HCT116 (cell line): Measurements from ENCODE around the gene CBLC. TPM values are rescaled to one million over a fixed set of nuclear protein-coding genes. Genes with fewer than 3 reads are reported as not detected.

Source experiments
- ATAC-seq: fragments of 200-7000 bp; cut with Tn5 transposase; 2 replicates; pipeline ENCODE4 v1.9.1; 2020; ENCODE audit warnings: mild to moderate bottlenecking, moderate library complexity
- BruUV-seq: library from RNA; stranded (reverse); fragments of 400-500 nt; replicated peaks from 2 replicates; lab custom pipeline; 2021; lab: Mats Ljungman, UMichigan
- CTCF ChIA-PET: fragments of 300-600 bp; sonication (Branson Sonifier 250); formaldehyde crosslinking; loops from one replicate; lab custom pipeline; 2021; ENCODE audit warnings: antibody characterized with exemption; lab: Charles Lee
- POLR2A ChIA-PET: fragments of 300-600, 350-600 bp; sonication (Branson Sonifier 250); formaldehyde crosslinking; loops from one replicate; lab custom pipeline; 2021; ENCODE audit warnings: antibody characterized with exemption; lab: Charles Lee
- RAD21 ChIA-PET, 2 experiments: fragments of 300-600 bp; sonication (Branson Sonifier 250); formaldehyde crosslinking; loops; one replicate each; lab custom pipeline; 2023; ENCODE audit warnings: low total read pairs in 2 of 2; ENCODE audit not compliant: uncharacterized antibody in 2 of 2, unreplicated experiment in 2 of 2, low non-redundant PET in 1 of 2; lab: Charles Lee
- DNase-seq: peaks from one replicate; pipeline ENCODE4 v3.0.0-alpha.2; 2010; ENCODE audit warnings: low read depth, low spot score
- H2AFZ ChIP-seq: fragments of 200-600 bp; shearing (Covaris generic), sonication (generic); 2 replicates; pipeline ENCODE4 v1.6.1; 2017; ENCODE audit warnings: low read depth, mixed run types, mixed read lengths, antibody characterized with exemption, low read length; ENCODE audit not compliant: poor library complexity, severe bottlenecking
- H3K27ac ChIP-seq: 2 replicates; pipeline ENCODE4 v1.5.1; 2012; ENCODE audit warnings: low read depth, low read length
- H3K27me3 ChIP-seq: fragments of 200-600 bp; sonication (generic); 2 replicates; pipeline ENCODE4 v1.6.1; 2016; ENCODE audit warnings: mixed run types, low read length, mixed read lengths; ENCODE audit not compliant: insufficient read depth
- H3K36me3 ChIP-seq, 2 experiments: fragments of 200-500 bp in 1 of 2; fragments of 200-600 bp in 1 of 2; sonication (Bioruptor generic) in 1 of 2; sonication (generic) in 1 of 2; 2 replicates each; pipeline versions ENCODE4 v1.5.1 to v1.6.1; 2014 to 2016; ENCODE audit warnings: low read length in 2 of 2, inconsistent platforms in 1 of 2, mixed read lengths in 1 of 2, mixed run types in 1 of 2; ENCODE audit not compliant: insufficient read depth in 2 of 2, control insufficient read depth in 1 of 2
- H3K4me1 ChIP-seq, 2 experiments: fragments of 200-600 bp in 1 of 2; sonication (generic) in 1 of 2; 2 replicates each; pipeline versions ENCODE4 v1.5.1 to v1.6.1; 2012 to 2017; ENCODE audit warnings: low read length in 2 of 2, inconsistent platforms in 1 of 2, mild to moderate bottlenecking in 1 of 2, mixed read lengths in 1 of 2, mixed run types in 1 of 2, moderate library complexity in 1 of 2; ENCODE audit not compliant: insufficient read depth in 2 of 2, control insufficient read depth in 1 of 2
- H3K4me2 ChIP-seq: fragments of 200-600 bp; sonication (generic); 2 replicates; pipeline ENCODE4 v1.6.1; 2017; ENCODE audit warnings: mixed run types, low read length, mixed read lengths
- H3K4me3 ChIP-seq, 2 experiments: fragments of 200-600 bp in 1 of 2; sonication (generic) in 1 of 2; replicated peaks in 1 of 2; 2 replicates each; pipeline ENCODE4 v1.5.1; 2011 to 2016; ENCODE audit warnings: low read length in 2 of 2, control low read depth in 1 of 2, low read depth in 1 of 2, mild to moderate bottlenecking in 1 of 2, mixed read lengths in 1 of 2, mixed run types in 1 of 2
- H3K79me2 ChIP-seq: fragments of 200-600 bp; sonication (generic); 2 replicates; pipeline ENCODE4 v1.6.1; 2017; ENCODE audit warnings: mild to moderate bottlenecking, mixed run types, low read length, moderate library complexity, mixed read lengths; ENCODE audit not compliant: insufficient read depth
- H3K9ac ChIP-seq: fragments of 200-600 bp; sonication (generic); 2 replicates; pipeline ENCODE4 v1.6.1; 2016; ENCODE audit warnings: low read length, mixed read lengths
- H3K9me2 ChIP-seq: fragments of 200-600 bp; sonication (generic), shearing (Covaris generic); 2 replicates; pipeline ENCODE4 v1.6.1; 2017; ENCODE audit warnings: mixed run types, mild to moderate bottlenecking, moderate library complexity; ENCODE audit not compliant: insufficient read depth
- H3K9me3 ChIP-seq, 2 experiments: fragments of 200-500 bp in 1 of 2; fragments of 200-600 bp in 1 of 2; sonication (Bioruptor generic) in 1 of 2; sonication (generic) in 1 of 2; 2 replicates each; pipeline ENCODE4 v1.6.1; 2014 to 2017; ENCODE audit warnings: low read length in 2 of 2, mixed read lengths in 2 of 2, inconsistent platforms in 1 of 2, low read depth in 1 of 2, mild to moderate bottlenecking in 1 of 2, mixed run types in 1 of 2, moderate library complexity in 1 of 2; ENCODE audit not compliant: control insufficient read depth in 1 of 2, insufficient read depth in 1 of 2
- H4K20me1 ChIP-seq: fragments of 200-600 bp; sonication (generic), shearing (Covaris generic); 2 replicates; pipeline ENCODE4 v1.6.1; 2017; ENCODE audit warnings: mixed run types, mild to moderate bottlenecking, moderate library complexity; ENCODE audit not compliant: insufficient read depth
- CBX3 ChIP-seq: IDR thresholded peaks from 2 replicates; pipeline ENCODE4 v1.6.1; 2012; ENCODE audit warnings: low read depth
- EGR1 ChIP-seq: IDR thresholded peaks from 2 replicates; pipeline ENCODE4 v1.6.1; 2012; ENCODE audit warnings: low read depth
- EZH2 ChIP-seq: fragments of 200-600 bp; sonication (generic); IDR thresholded peaks from 2 replicates; pipeline ENCODE4 v1.6.1; 2017; ENCODE audit warnings: antibody characterized with exemption, mixed run types
- EZH2phosphoT487 ChIP-seq: fragments of 200-600 bp; IDR thresholded peaks from 2 replicates; pipeline ENCODE4 v1.6.1; 2018; ENCODE audit warnings: antibody characterized with exemption, borderline replicate concordance
- FOSL1 ChIP-seq: IDR thresholded peaks from 2 replicates; pipeline ENCODE4 v1.6.1; 2012; ENCODE audit warnings: low read depth
- JUND ChIP-seq: IDR thresholded peaks from 2 replicates; pipeline ENCODE4 v1.6.1; 2012
- POLR2A ChIP-seq: IDR thresholded peaks from 2 replicates; pipeline ENCODE4 v1.7.0; 2011; ENCODE audit warnings: borderline replicate concordance; ENCODE audit not compliant: insufficient read depth, insufficient read length; ENCODE audit errors: extremely low read depth
- RAD21 ChIP-seq: IDR thresholded peaks from 2 replicates; pipeline ENCODE4 v1.6.1; 2012; ENCODE audit warnings: low read depth, mild to moderate bottlenecking
- SIN3A ChIP-seq: IDR thresholded peaks from 2 replicates; pipeline ENCODE4 v1.6.1; 2012; ENCODE audit warnings: low read depth
- SP1 ChIP-seq: IDR thresholded peaks from 2 replicates; pipeline ENCODE4 v1.6.1; 2012; ENCODE audit warnings: low read depth
- SRF ChIP-seq: IDR thresholded peaks from 2 replicates; pipeline ENCODE4 v1.6.1; 2012; ENCODE audit warnings: low read depth
- YY1 ChIP-seq: IDR thresholded peaks from 2 replicates; pipeline ENCODE4 v1.6.1; 2011; ENCODE audit warnings: low read length, low read depth, moderate library complexity, mild to moderate bottlenecking; ENCODE audit not compliant: insufficient replicate concordance; ENCODE audit errors: extremely low read depth
- ZFX ChIP-seq: fragments of 450-650 bp; IDR thresholded peaks from 2 replicates; pipeline ENCODE4 v1.6.1; 2017
- intact Hi-C: fragments of 100-400 bp; cut with micrococcal nuclease; formaldehyde crosslinking; loops from 2 replicates; pipeline ENCODE4 v1.10.0; 2022
- total RNA-seq: library from RNA; stranded (reverse); gene quantifications from one replicate; pipeline ENCODE4 v1.2.1, GENCODE V29; 2021; ENCODE audit not compliant: unreplicated experiment
- TF ChIP-seq, protein P1 (sequence below): IDR thresholded peaks from 2 replicates; pipeline ENCODE4 v1.6.1; 2012; ENCODE audit warnings: low read depth
- TF ChIP-seq, protein P2 (sequence below): IDR thresholded peaks from 2 replicates; pipeline ENCODE4 v1.6.1; 2011; ENCODE audit warnings: mild to moderate bottlenecking, low read length, moderate library complexity; ENCODE audit not compliant: insufficient replicate concordance; ENCODE audit errors: extremely low read depth
- TF ChIP-seq, protein P3 (sequence below): IDR thresholded peaks from 2 replicates; pipeline ENCODE4 v1.6.1; 2012

CBLC gene
- total RNA-seq, 1 experiment from 2014 or later, result 54.3 TPM

DNA sequence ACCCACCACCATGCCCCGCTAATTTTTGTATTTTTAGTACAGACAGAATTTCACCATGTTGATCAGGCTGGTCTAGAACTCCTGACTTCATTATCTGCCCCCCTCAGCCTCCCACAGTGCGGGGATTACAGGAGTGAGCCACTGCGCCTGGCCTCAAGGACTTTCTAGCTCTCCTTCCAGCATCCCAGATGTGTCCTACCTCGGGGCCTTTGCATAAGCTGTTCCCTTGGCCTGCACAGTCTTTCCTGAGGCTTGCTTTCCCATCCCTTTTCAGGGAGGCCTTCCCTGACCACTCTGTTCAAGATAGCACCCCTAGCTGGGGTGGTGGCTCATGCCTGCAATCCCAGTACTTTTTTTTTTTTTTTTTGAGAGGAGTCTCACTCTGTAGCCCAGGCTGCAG is 16.9 kb downstream of the CBLC start:
- no peak overlapping the region for H3K9ac ChIP-seq
- H3K4me3 ChIP-seq, result no peak overlapping the region
- H3K9me2 ChIP-seq, result no peaks in the 10 kb centered on the region
- H3K27me3 ChIP-seq, result no peaks in the 10 kb centered on the region
- ChIA-PET POLR2A (no interaction called here), RAD21 (no interaction called here), CTCF (no interaction called here)
- H4K20me1 ChIP-seq, result no peaks in the 10 kb centered on the region
- H3K27ac ChIP-seq, result no peak overlapping the region
- no peaks in the 10 kb centered on the region for H3K9me3 ChIP-seq
- peaks cover 23 to 41% of the 10 kb centered on the region in 2 experiments; a peak in 3 of 4 replicates for H3K36me3 ChIP-seq
- intact Hi-C loops, result no loop called here
- no peak for ATAC-seq
- no TSS peak for BruUV-seq
- no peaks in the 10 kb centered on the region for H3K79me2 ChIP-seq
- DNase-seq, result no peak
- no peak overlapping the region for H2AFZ ChIP-seq
- H3K4me1 ChIP-seq, result no peaks in the 10 kb centered on the region
- no peak overlapping the region for H3K4me2 ChIP-seq
- TF ChIP-seq EGR1 (no peak), JUND (no peak), RAD21 (no peak), CBX3 (no peak), YY1 (no peak), SIN3A (no peak), FOSL1 (no peak), EZH2 (no peak), SP1 (no peak), EZH2phosphoT487 (no peak), SRF (no peak), POLR2A (no peak), ZFX (no peak)
- TF ChIP-seq, protein P1, sequence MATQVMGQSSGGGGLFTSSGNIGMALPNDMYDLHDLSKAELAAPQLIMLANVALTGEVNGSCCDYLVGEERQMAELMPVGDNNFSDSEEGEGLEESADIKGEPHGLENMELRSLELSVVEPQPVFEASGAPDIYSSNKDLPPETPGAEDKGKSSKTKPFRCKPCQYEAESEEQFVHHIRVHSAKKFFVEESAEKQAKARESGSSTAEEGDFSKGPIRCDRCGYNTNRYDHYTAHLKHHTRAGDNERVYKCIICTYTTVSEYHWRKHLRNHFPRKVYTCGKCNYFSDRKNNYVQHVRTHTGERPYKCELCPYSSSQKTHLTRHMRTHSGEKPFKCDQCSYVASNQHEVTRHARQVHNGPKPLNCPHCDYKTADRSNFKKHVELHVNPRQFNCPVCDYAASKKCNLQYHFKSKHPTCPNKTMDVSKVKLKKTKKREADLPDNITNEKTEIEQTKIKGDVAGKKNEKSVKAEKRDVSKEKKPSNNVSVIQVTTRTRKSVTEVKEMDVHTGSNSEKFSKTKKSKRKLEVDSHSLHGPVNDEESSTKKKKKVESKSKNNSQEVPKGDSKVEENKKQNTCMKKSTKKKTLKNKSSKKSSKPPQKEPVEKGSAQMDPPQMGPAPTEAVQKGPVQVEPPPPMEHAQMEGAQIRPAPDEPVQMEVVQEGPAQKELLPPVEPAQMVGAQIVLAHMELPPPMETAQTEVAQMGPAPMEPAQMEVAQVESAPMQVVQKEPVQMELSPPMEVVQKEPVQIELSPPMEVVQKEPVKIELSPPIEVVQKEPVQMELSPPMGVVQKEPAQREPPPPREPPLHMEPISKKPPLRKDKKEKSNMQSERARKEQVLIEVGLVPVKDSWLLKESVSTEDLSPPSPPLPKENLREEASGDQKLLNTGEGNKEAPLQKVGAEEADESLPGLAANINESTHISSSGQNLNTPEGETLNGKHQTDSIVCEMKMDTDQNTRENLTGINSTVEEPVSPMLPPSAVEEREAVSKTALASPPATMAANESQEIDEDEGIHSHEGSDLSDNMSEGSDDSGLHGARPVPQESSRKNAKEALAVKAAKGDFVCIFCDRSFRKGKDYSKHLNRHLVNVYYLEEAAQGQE, result no peak
- TF ChIP-seq, protein P2, sequence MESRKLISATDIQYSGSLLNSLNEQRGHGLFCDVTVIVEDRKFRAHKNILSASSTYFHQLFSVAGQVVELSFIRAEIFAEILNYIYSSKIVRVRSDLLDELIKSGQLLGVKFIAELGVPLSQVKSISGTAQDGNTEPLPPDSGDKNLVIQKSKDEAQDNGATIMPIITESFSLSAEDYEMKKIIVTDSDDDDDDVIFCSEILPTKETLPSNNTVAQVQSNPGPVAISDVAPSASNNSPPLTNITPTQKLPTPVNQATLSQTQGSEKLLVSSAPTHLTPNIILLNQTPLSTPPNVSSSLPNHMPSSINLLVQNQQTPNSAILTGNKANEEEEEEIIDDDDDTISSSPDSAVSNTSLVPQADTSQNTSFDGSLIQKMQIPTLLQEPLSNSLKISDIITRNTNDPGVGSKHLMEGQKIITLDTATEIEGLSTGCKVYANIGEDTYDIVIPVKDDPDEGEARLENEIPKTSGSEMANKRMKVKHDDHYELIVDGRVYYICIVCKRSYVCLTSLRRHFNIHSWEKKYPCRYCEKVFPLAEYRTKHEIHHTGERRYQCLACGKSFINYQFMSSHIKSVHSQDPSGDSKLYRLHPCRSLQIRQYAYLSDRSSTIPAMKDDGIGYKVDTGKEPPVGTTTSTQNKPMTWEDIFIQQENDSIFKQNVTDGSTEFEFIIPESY, result no peak
- TF ChIP-seq, protein P3, sequence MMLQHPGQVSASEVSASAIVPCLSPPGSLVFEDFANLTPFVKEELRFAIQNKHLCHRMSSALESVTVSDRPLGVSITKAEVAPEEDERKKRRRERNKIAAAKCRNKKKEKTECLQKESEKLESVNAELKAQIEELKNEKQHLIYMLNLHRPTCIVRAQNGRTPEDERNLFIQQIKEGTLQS, result no peak
